Measurements from ENCODE around the gene FBXO21.
A peak's percentile ranks its signal among the peaks of the same experiment; 100 is the strongest.
"Not testable (repeated sequence)": the region's sequence is repeated elsewhere in the genome, so short reads cannot be mapped to it uniquely, and the experiment has no call there.

Gene FBXO21

DNA sequence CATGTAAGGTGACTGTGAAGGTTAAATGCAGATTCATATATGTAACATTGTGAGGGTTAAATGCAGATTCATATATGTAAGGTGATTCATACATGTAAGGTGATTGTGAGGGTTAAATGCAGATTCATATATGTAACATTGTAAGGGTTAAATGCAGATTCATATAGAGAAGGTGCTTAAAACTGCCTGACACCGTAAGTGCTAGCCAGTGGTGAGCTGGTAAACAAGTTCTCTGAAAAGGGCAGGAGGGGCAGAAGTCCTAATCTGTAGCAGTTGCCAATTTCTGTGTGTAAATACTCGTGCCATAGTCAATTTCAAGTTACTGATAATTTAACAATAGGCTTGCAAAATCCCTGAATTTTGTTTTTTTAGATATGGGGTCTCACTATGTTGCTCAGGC is 86.3 kb downstream of the FBXO21 start:
- not testable (repeated sequence) for H3K4me1 ChIP-seq (ENCODE audit: control insufficient read depth, insufficient read depth, low read length, poor library complexity, severe bottlenecking); H3K4me3 ChIP-seq (ENCODE audit: extremely low read depth, insufficient read depth, low read length, poor library complexity, severe bottlenecking); H3K9me3 ChIP-seq (ENCODE audit: control insufficient read depth, low read length); H3K27ac ChIP-seq (ENCODE audit: low read depth, low read length, severe bottlenecking); H3K36me3 ChIP-seq (ENCODE audit: control insufficient read depth, insufficient read depth, low read length)
- 92 to 100% methylated on average over 1 to 2 of the region's 2 CpGs for WGBS, 2 experiments (ENCODE audit: insufficient coverage in 2 of 2)

DNA sequence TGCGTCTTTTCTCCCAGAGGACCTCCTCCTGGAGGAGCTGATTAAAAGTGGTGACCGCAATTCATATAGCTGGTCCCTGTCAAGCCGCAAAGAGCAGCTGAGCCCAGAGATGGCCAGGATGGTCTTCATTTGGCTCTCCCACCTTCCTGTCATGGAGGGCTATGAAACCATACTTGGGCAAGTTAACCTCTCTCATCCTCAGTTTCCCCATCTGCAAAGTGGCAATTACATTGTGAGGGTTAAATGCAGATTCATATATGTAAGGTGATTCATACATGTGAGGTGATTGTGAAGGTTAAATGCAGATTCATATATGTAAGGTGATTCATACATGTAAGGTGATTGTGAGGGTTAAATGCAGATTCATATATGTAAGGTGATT is 87.5 kb downstream of the FBXO21 start:
- WGBS, 2 experiments (ENCODE audit: insufficient coverage in 2 of 2), result 76 to 85% methylated on average over 3 of the region's 3 CpGs
- H3K4me1 ChIP-seq (ENCODE audit: control insufficient read depth, insufficient read depth, low read length, poor library complexity, severe bottlenecking), result no peaks in the 10 kb centered on the region
- H3K9me3 ChIP-seq (ENCODE audit: control insufficient read depth, low read length), result peaks cover 5% of the 10 kb centered on the region
- H3K4me3 ChIP-seq (ENCODE audit: extremely low read depth, insufficient read depth, low read length, poor library complexity, severe bottlenecking), result no peak overlapping the region
- H3K36me3 ChIP-seq (ENCODE audit: control insufficient read depth, insufficient read depth, low read length), result no peaks in the 10 kb centered on the region
- no peak overlapping the region for H3K27ac ChIP-seq (ENCODE audit: low read depth, low read length, severe bottlenecking)

DNA sequence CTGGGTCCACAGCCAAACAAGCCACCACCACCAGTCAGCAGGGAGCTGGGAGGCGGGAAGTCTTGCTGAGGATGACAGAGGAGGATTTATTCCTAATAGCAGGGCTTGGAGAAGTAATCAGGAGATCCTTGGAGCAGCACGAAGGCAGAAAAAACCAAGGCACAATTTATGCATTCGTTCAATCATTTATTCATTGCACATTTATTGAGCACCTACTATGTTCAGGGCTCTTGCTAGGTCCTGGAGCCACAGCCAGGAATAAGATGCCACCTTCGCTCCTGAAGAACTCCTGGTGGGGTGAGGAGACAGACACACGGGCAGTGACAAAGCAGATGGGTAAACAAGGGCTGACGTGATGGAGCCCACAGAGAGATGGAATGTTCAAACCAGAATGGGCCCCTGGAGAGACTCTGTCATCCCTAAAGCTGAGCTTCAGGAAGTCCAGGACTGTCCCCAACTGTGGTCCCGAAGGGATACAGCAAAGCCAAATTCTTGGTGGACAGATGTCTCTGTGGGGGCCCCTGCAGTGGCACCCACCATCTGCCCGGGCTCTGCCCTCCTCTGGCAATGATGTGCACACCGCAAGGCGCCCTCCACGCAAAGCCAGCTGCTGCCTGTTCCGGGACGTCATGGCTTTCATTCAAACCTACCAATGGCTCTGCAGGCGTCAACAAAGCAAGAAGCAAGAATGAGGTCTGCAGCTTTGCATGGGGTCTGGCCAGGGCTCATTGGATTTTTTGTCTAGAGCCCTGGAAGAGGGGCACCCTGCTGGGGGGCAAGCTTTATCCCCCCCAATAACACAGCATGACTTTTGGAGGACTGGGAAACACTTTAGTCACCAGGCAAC is 88.1 kb downstream of the FBXO21 start:
- Histone ChIP-seq H3K4me1 (ENCODE audit: control insufficient read depth, insufficient read depth, low read length, poor library complexity, severe bottlenecking) (no peaks in the 10 kb centered on the region), H3K4me3 (ENCODE audit: extremely low read depth, insufficient read depth, low read length, poor library complexity, severe bottlenecking) (no peak overlapping the region), H3K9me3 (ENCODE audit: control insufficient read depth, low read length) (peaks cover 5% of the 10 kb centered on the region), H3K36me3 (ENCODE audit: control insufficient read depth, insufficient read depth, low read length) (no peaks in the 10 kb centered on the region), H3K27ac (ENCODE audit: low read depth, low read length, severe bottlenecking) (no peak overlapping the region)
- WGBS, 2 experiments (ENCODE audit: insufficient coverage in 2 of 2), result 37 to 61% methylated on average over 11 to 13 of the region's 14 CpGs

DNA sequence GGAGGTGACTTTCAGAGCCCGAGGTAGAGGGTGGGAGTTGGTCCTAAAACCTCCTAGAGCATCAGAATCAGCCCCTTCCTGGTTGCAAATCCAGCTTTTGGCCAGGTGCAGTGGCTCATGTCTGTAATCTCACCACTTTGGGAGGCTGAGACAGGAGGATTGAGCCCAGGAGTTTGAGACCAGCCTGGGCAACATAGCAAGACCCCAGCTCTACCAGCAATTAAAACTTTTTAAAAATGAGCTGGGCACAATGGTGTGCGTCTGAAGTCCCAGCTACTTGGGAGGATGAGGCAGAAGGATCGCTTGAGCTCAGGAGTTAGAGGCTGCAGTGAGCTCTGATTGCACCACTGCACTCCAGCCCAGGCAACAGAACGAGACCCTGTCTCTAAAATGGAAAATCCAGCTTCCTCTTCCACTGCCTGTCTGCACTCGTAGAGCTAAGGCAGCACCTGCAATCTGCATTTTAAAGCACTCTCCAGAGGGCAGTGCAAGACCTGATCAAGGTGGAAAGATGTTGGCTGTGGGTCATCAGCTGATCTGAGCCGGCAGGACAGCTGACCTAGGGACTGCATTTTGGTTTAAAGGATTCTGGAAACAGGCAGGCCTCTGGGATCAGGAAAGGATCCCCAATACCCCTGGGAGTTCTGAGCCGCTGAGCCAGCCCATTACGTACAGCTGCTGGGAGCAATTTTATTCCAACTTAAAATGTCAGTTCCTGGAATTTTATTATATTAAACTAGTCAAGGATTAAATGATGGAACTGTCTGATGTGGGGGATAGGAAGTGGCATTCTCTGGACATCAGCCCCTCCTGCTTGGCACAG is 89.2 kb downstream of the FBXO21 start:
- H3K4me1 ChIP-seq (ENCODE audit: control insufficient read depth, insufficient read depth, low read length, poor library complexity, severe bottlenecking), result no peaks in the 10 kb centered on the region
- WGBS, 2 experiments (ENCODE audit: insufficient coverage in 2 of 2), result 58 to 78% methylated on average over 5 to 7 of the region's 8 CpGs
- H3K9me3 ChIP-seq (ENCODE audit: control insufficient read depth, low read length), result peaks cover 5% of the 10 kb centered on the region
- no peak overlapping the region for H3K27ac ChIP-seq (ENCODE audit: low read depth, low read length, severe bottlenecking)
- H3K4me3 ChIP-seq (ENCODE audit: extremely low read depth, insufficient read depth, low read length, poor library complexity, severe bottlenecking), result no peak overlapping the region
- no peaks in the 10 kb centered on the region for H3K36me3 ChIP-seq (ENCODE audit: control insufficient read depth, insufficient read depth, low read length)

DNA sequence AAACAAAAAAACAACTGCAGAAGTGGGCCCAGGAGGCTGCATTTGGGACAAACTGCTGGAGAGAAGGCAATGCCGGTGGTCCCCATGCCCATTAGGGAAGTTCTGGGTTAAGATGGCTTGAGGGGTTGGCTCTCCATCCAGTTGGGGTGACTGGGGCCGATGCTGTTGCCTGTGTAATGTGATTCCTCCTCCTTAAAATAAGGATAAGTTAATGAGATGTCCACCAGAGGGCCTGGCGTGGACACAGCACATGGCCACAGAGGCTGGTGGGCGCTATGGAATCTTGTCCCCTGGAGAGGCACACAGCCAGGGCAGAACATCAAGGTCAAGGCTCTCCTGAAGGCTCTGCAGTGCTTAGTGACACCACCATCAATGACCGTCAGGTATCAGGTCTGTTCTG is 90.0 kb downstream of the FBXO21 start:
- H3K9me3 ChIP-seq (ENCODE audit: control insufficient read depth, low read length), result no peaks in the 10 kb centered on the region
- no peaks in the 10 kb centered on the region for H3K36me3 ChIP-seq (ENCODE audit: control insufficient read depth, insufficient read depth, low read length)
- no peak overlapping the region for H3K4me3 ChIP-seq (ENCODE audit: extremely low read depth, insufficient read depth, low read length, poor library complexity, severe bottlenecking)
- 62 to 67% methylated on average over 4 of the region's 5 CpGs for WGBS, 2 experiments (ENCODE audit: insufficient coverage in 2 of 2)
- H3K4me1 ChIP-seq (ENCODE audit: control insufficient read depth, insufficient read depth, low read length, poor library complexity, severe bottlenecking), result no peaks in the 10 kb centered on the region
- H3K27ac ChIP-seq (ENCODE audit: low read depth, low read length, severe bottlenecking), result no peak overlapping the region

DNA sequence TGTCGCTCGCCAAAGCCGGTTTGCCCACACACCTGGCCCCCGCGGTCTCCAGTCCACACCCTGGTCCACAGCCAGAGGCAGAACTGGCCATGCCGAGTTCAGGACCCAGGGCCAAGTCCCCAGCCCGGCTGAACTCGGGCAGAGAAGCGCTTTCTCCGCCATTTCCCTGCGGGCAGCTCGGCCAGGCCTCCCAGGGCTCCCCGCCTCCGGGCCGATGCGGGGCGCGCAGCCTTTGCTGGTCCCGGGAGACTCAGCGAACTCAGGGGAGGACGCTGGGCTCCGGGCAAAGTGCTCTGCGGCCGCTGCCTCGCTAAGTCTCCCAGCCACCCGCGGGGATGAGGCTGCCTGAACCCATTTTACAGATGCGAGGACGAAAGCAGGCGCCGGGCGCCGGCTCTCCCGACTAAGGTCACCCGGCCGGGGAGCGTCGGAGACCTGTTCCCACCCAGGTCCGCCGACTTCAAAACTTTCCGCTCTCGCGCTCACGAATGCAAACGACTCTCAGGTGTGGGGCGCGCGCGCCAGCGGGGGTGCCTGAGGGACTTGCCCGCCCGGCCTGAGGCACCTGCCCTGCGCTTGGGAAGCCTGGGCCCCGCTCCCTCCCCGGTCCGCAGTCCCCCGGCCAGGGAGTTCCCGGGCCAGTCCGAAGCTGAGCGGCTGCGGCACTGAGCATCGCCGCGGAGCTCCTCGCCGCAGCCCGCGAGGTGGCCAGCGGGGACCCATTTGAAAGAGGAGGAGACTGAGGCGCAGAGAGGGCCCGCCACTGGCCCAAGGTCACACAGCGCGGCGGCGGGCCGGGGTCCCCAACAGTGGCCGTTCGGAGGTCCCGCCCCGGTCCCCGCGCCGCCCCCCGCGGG is 91.7 kb downstream of the FBXO21 start:
- Histone ChIP-seq H3K4me3 (ENCODE audit: extremely low read depth, insufficient read depth, low read length, poor library complexity, severe bottlenecking) (peak overlapping the region; percentile 54), H3K9me3 (ENCODE audit: control insufficient read depth, low read length) (no peaks in the 10 kb centered on the region), H3K36me3 (ENCODE audit: control insufficient read depth, insufficient read depth, low read length) (no peaks in the 10 kb centered on the region), H3K4me1 (ENCODE audit: control insufficient read depth, insufficient read depth, low read length, poor library complexity, severe bottlenecking) (no peaks in the 10 kb centered on the region), H3K27ac (ENCODE audit: low read depth, low read length, severe bottlenecking) (no peak overlapping the region)
- 4 to 6% methylated on average over 43 to 78 of the region's 85 CpGs for WGBS, 2 experiments (ENCODE audit: insufficient coverage in 2 of 2)

DNA sequence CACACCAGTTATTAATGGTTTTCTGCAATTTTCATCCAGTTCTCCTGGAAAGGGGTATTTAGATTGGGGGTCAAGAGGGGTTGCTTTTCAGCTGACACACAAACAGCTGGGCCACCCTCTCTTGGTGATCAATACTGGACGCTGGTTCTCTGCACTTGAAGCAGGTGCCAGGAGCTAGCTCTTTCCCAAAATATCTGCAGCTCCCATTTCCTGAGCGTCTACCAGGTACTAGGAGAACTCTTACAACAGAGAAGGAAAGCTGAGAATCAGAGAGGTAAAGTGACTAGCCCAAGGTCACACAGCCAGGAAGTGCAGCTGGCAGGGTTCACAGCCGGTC is 92.3 kb downstream of the FBXO21 start:
- Histone ChIP-seq H3K27ac (ENCODE audit: low read depth, low read length, severe bottlenecking) (no peak overlapping the region), H3K4me1 (ENCODE audit: control insufficient read depth, insufficient read depth, low read length, poor library complexity, severe bottlenecking) (no peaks in the 10 kb centered on the region), H3K4me3 (ENCODE audit: extremely low read depth, insufficient read depth, low read length, poor library complexity, severe bottlenecking) (no peak overlapping the region), H3K9me3 (ENCODE audit: control insufficient read depth, low read length) (no peaks in the 10 kb centered on the region), H3K36me3 (ENCODE audit: control insufficient read depth, insufficient read depth, low read length) (no peaks in the 10 kb centered on the region)
- WGBS, 2 experiments (ENCODE audit: insufficient coverage in 2 of 2), result 46 to 50% methylated on average over 2 to 3 of the region's 3 CpGs

DNA sequence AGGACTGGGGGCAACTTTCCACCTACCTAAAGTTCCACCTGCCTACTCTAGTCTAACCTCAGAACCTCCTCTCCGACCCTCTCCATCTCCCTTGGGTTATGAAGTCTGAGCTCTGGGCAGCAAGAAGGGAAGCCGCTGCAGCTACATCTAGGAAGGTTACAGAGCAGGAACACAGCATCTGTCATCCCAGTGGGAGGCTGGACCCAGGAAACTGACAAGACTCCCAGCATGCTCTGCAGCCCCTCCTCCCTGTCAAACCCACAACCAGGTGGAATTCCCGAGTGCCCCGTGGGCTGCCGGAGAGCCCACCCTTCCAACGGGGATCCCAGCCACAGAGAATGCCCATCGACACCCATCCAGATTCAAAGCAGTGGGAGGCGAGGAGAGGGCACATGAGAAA is 93.1 kb downstream of the FBXO21 start:
- Histone ChIP-seq H3K36me3 (ENCODE audit: control insufficient read depth, insufficient read depth, low read length) (no peaks in the 10 kb centered on the region), H3K27ac (ENCODE audit: low read depth, low read length, severe bottlenecking) (no peak overlapping the region), H3K4me1 (ENCODE audit: control insufficient read depth, insufficient read depth, low read length, poor library complexity, severe bottlenecking) (no peaks in the 10 kb centered on the region), H3K9me3 (ENCODE audit: control insufficient read depth, low read length) (no peaks in the 10 kb centered on the region), H3K4me3 (ENCODE audit: extremely low read depth, insufficient read depth, low read length, poor library complexity, severe bottlenecking) (no peak overlapping the region)
- 29 to 53% methylated on average over 5 of the region's 8 CpGs for WGBS, 2 experiments (ENCODE audit: insufficient coverage in 2 of 2)

DNA sequence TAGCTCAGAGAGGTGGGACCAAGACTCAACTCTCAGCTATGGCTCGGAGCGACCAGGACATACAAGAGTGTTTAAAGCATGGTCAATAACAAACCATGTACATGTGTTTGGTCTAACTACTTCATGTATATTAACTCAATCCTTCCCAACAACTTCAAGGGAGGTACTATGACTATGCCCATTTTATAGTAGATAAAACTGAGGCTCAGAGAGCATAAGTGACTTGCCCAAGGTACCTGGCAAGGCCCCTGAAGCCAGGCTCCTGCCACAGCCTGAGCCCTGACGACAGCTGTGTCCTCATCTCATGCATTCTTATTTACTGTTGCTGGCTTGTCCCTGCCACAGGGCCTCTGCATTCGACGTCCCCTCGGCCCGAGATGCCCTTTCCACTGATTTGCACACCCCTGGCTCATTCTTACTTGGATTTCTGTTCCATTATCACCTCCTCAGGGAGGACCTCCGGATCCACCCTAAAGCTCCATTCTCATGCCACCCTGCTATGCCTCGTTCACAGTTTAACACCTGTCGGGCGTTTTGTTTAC is 93.7 kb downstream of the FBXO21 start:
- Histone ChIP-seq H3K27ac (ENCODE audit: low read depth, low read length, severe bottlenecking) (no peak overlapping the region), H3K36me3 (ENCODE audit: control insufficient read depth, insufficient read depth, low read length) (no peaks in the 10 kb centered on the region), H3K4me3 (ENCODE audit: extremely low read depth, insufficient read depth, low read length, poor library complexity, severe bottlenecking) (no peak overlapping the region), H3K9me3 (ENCODE audit: control insufficient read depth, low read length) (no peaks in the 10 kb centered on the region), H3K4me1 (ENCODE audit: control insufficient read depth, insufficient read depth, low read length, poor library complexity, severe bottlenecking) (no peaks in the 10 kb centered on the region)
- WGBS, 2 experiments (ENCODE audit: insufficient coverage in 2 of 2), result 61 to 70% methylated on average over 9 to 11 of the region's 11 CpGs

DNA sequence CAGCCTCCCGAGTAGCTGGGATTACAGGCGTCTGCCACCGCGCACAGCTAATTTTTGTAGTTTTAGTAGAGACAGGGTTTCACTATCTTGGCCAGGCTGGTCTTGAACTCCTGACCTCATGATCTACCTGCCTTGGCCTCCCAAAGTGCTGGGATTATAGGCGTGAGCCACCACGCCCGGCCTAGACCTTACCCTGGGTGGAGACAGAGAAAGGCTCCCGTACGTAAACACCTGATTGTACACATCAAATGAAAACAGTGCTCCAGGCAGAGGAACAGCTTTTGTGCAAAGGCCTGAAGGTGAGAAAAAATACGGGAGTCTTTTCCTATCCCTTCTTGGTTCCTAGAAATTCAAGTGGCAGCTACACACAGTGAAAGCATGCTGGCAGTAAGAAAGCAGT is 95.1 kb downstream of the FBXO21 start:
- H3K4me3 ChIP-seq (ENCODE audit: extremely low read depth, insufficient read depth, low read length, poor library complexity, severe bottlenecking); H3K9me3 ChIP-seq (ENCODE audit: control insufficient read depth, low read length); H3K36me3 ChIP-seq (ENCODE audit: control insufficient read depth, insufficient read depth, low read length); H3K27ac ChIP-seq (ENCODE audit: low read depth, low read length, severe bottlenecking); H3K4me1 ChIP-seq (ENCODE audit: control insufficient read depth, insufficient read depth, low read length, poor library complexity, severe bottlenecking): not testable (repeated sequence)
- WGBS, 2 experiments (ENCODE audit: insufficient coverage in 2 of 2), result 89 to 92% methylated on average over 8 to 10 of the region's 10 CpGs

Data from mesodermal cell (in vitro differentiated cells).